ENCODE measurements around the gene ENOX1. TPM values are rescaled to one million over a fixed set of nuclear protein-coding genes. Genes with fewer than 3 reads are reported as not detected.

ENOX1 gene
- total RNA-seq, 2 experiments from 2014 or later, result 0.09 TPM

- TF ChIP-seq, protein P1, sequence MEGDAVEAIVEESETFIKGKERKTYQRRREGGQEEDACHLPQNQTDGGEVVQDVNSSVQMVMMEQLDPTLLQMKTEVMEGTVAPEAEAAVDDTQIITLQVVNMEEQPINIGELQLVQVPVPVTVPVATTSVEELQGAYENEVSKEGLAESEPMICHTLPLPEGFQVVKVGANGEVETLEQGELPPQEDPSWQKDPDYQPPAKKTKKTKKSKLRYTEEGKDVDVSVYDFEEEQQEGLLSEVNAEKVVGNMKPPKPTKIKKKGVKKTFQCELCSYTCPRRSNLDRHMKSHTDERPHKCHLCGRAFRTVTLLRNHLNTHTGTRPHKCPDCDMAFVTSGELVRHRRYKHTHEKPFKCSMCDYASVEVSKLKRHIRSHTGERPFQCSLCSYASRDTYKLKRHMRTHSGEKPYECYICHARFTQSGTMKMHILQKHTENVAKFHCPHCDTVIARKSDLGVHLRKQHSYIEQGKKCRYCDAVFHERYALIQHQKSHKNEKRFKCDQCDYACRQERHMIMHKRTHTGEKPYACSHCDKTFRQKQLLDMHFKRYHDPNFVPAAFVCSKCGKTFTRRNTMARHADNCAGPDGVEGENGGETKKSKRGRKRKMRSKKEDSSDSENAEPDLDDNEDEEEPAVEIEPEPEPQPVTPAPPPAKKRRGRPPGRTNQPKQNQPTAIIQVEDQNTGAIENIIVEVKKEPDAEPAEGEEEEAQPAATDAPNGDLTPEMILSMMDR (IDR thresholded peaks at IDR 0.05), result no peak
- Mint-ChIP-seq H3K4me1 (ENCODE audit: low read depth) (no peaks in the 10 kb centered on the region), H3K27ac (no peak overlapping the region), H3K36me3 (ENCODE audit: low read depth) (no peaks in the 10 kb centered on the region), H3K4me3 (no peak overlapping the region), H3K9me3 (no peaks in the 10 kb centered on the region), H3K27me3 (no peaks in the 10 kb centered on the region)
- ATAC-seq, result no peak
- intact Hi-C loops (cut with micrococcal nuclease), result no loop called here
- POLR2A ChIA-PET, result no interaction called here
- CTCF ChIA-PET, result no interaction called here
- DNase-seq, result no peak
Measured at GRCh38 chr13:43389983-43390382, 396.8 kb downstream of the ENOX1 start.

DNA sequence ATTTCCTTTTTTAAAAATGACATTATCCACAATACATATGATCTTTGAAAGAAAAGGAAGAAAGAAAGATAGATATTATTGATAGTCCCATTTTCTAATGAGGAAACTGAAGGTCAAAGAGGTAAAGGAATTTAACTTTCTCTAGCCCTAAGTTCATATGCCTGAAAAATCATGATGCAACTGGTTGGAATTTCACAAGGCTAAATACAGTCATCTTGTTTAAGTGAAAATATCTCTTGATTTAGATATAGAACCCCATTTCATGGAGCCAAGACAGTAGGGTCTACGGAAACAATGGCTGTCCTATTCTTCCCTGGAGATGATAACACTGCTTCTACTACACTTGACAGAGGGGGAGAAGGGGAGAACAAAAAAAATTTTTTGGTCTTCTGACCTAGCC, 397.2 kb downstream of the ENOX1 start:
- intact Hi-C loops (cut with micrococcal nuclease), result no loop called here
- Mint-ChIP-seq H3K27me3 (no peaks in the 10 kb centered on the region), H3K36me3 (ENCODE audit: low read depth) (no peaks in the 10 kb centered on the region), H3K9me3 (no peaks in the 10 kb centered on the region), H3K4me1 (ENCODE audit: low read depth) (no peaks in the 10 kb centered on the region), H3K27ac (no peak overlapping the region), H3K4me3 (no peak overlapping the region)
- no peak for DNase-seq
- CTCF ChIA-PET, result no interaction called here
- no peak for ATAC-seq
- POLR2A ChIA-PET, result no interaction called here
- TF ChIP-seq, protein P1 (IDR thresholded peaks at IDR 0.05), result no peak

- CTCF ChIA-PET, result no interaction called here
- DNase-seq (no peak), ATAC-seq (no peak)
- Mint-ChIP-seq H3K9me3 (no peaks in the 10 kb centered on the region), H3K4me1 (ENCODE audit: low read depth) (no peaks in the 10 kb centered on the region), H3K4me3 (no peak overlapping the region), H3K27ac (no peak overlapping the region), H3K27me3 (no peaks in the 10 kb centered on the region), H3K36me3 (ENCODE audit: low read depth) (no peaks in the 10 kb centered on the region)
- intact Hi-C loops (cut with micrococcal nuclease), result no loop called here
- POLR2A ChIA-PET, result no interaction called here
- TF ChIP-seq, protein P1 (IDR thresholded peaks at IDR 0.05), result no peak
Measured at GRCh38 chr13:43388282-43389034, 398.3 kb downstream of the ENOX1 start.

DNA sequence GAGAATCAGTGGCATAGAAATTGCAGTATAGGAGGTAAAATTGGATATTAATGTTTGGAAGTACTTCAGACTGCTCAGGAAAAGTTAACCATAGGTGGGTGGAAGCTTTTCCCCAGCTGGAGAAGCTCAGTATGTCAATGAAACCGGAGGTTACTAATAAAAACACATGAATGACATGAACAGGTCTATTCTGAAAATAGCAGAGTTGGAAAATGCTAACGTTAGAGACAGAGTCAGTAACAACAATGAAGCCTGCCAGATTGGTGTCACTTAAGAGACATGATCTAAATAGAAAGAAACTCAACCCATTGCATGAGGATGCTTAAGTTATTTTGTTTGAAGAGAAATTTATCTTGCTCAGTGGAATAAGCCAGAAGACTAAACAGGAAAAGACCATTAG, 398.9 kb downstream of the ENOX1 start:
- Mint-ChIP-seq H3K36me3 (ENCODE audit: low read depth) (no peaks in the 10 kb centered on the region), H3K9me3 (no peaks in the 10 kb centered on the region), H3K4me1 (ENCODE audit: low read depth) (no peaks in the 10 kb centered on the region), H3K27me3 (no peaks in the 10 kb centered on the region), H3K4me3 (no peak overlapping the region), H3K27ac (no peak overlapping the region)
- ATAC-seq, result no peak
- intact Hi-C loops (cut with micrococcal nuclease), result no loop called here
- POLR2A ChIA-PET, result no interaction called here
- CTCF ChIA-PET, result no interaction called here
- TF ChIP-seq, protein P1 (IDR thresholded peaks at IDR 0.05), result no peak
- DNase-seq, result no peak

DNA sequence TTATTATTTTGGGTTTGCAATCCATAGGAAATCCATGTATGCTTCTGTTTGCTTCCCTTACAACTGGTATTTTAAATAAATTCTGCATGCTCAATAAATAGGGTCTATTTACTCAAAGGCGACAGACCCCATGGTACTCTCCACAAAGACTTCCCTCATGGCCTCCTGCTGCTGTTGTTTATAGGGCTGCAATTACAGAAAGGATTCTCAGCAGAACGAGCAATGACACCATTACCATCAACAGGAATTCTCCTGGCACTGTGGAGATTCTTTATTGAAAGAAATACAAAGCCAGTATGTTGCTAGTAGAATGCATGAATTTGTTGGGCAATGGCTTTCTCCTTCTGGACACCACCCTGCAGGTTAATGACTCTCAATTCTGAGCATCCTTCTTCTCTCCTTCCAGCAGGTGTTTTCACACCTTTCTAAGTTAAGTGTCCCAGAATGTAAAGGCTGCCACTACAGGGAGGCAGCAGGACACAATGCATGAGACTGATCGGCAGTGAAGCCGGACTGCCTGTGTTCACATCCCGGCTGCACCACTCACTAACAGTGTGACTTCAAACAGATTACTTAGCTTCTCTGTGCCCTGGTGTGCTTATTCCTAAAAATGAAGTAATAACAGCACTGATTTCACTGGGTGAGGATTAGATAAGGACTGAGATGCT, 403.1 kb downstream of the ENOX1 start:
- H3K27ac Mint-ChIP-seq, result no peak overlapping the region
- H3K36me3 Mint-ChIP-seq (ENCODE audit: low read depth), result no peaks in the 10 kb centered on the region
- ChIA-PET CTCF (interaction anchor here (1.1 kb wide), 1 partner anchor 10 kb away, joined by 3 read pairs; no protein-coding TSS in a partner anchor), POLR2A (no interaction called here)
- H3K9me3 Mint-ChIP-seq, result peaks cover 11% of the 10 kb centered on the region
- H3K4me3 Mint-ChIP-seq, result no peak overlapping the region
- no peak for DNase-seq
- ATAC-seq, result no peak
- TF ChIP-seq, protein P1 (IDR thresholded peaks at IDR 0.05), result no peak
- H3K27me3 Mint-ChIP-seq, result peaks cover 4% of the 10 kb centered on the region
- intact Hi-C loops (cut with micrococcal nuclease), result no loop called here
- no peaks in the 10 kb centered on the region for H3K4me1 Mint-ChIP-seq (ENCODE audit: low read depth)
